Gastrocnemius medialis (tissue), 4 donors: ENCODE measurements around the gene ABCF1. TPM values are rescaled to one million over a fixed set of nuclear protein-coding genes. Genes with fewer than 3 reads are reported as not detected.

ENCODE experiments used
- ATAC-seq, 2 donors: fragments of 150-250 bp; one replicate each; pipeline ENCODE4 v1.9.1; 2016
- DNase-seq, 2 donors: peaks; one replicate each; pipeline ENCODE4 v3.0.0-alpha.2; 2019
- H3K27ac ChIP-seq, 4 donors: fragments of 200-600 bp; sonication (generic); 1 replicate in 1 of 4; 2 replicates in 3 of 4; pipeline ENCODE4 v1.5.1; 2016 to 2018; ENCODE audit warnings: mild to moderate bottlenecking in 2 of 4, moderate library complexity in 1 of 4
- H3K27me3 ChIP-seq, 3 donors: fragments of 200-600 bp; sonication (generic) in 2 of 3; 1 replicate in 1 of 3; 2 replicates in 2 of 3; pipeline versions ENCODE4 v1.5.1 to v1.6.0; 2016 to 2019; ENCODE audit warnings: mild to moderate bottlenecking in 1 of 3, moderate library complexity in 1 of 3
- H3K36me3 ChIP-seq, 2 donors: fragments of 200-600 bp; sonication (generic) in 1 of 2; one replicate each; pipeline ENCODE4 v1.5.1; 2017 to 2018
- H3K4me1 ChIP-seq, 2 donors: fragments of 200-600 bp; sonication (generic) in 1 of 2; one replicate each; pipeline ENCODE4 v1.5.1; 2016 to 2017; ENCODE audit warnings: mild to moderate bottlenecking in 2 of 2
- H3K4me3 ChIP-seq, 4 donors: fragments of 200-600 bp; sonication (generic) in 3 of 4; 1 replicate in 1 of 4; 2 replicates in 3 of 4; pipeline ENCODE4 v1.5.1; 2016 to 2019; ENCODE audit warnings: mild to moderate bottlenecking in 2 of 4
- H3K9me3 ChIP-seq, 3 donors: fragments of 200-600 bp; sonication (generic) in 2 of 3; 1 replicate in 1 of 3; 2 replicates in 2 of 3; pipeline ENCODE4 v1.5.1; 2016 to 2019
- CTCF ChIP-seq, 5 experiments: fragments of 450-650 bp in 3 of 5; fragments of 200-600 bp in 2 of 5; sonication (generic) in 2 of 5; IDR thresholded peaks in 4 of 5; conservative IDR thresholded peaks in 1 of 5; 1 replicate in 4 of 5; 2 replicates in 1 of 5; pipeline ENCODE4 v1.5.1; 2016 to 2019; ENCODE audit warnings: antibody characterized with exemption in 5 of 5, mild to moderate bottlenecking in 3 of 5, moderate library complexity in 3 of 5
- POLR2A ChIP-seq, 2 donors: fragments of 450-650 bp; IDR thresholded peaks; one replicate each; pipeline ENCODE4 v1.6.1; 2017; ENCODE audit warnings: antibody characterized with exemption in 2 of 2, mild to moderate bottlenecking in 2 of 2, moderate library complexity in 2 of 2
- in situ Hi-C, 4 donors: fragments of 200-750 bp; cut with MboI; loops; one replicate each; pipeline versions ENCODE4 v1.15.0 to v1.8.0; 2017; ENCODE audit warnings: low sequenced_read_pairs in 4 of 4
- intact Hi-C: fragments of 100-400 bp; cut with DNase I; formaldehyde crosslinking; loops from one replicate; pipeline ENCODE4 v1.15.1; 2023; ENCODE audit warnings: low total_unique reads
- total RNA-seq, 4 donors: library from RNA; depleted of rRNA; stranded (reverse); fragments of >200 nt; gene quantifications; one replicate each; pipeline versions ENCODE4 v1.1.0 to v1.2.3, GENCODE V29; 2016

Gene ABCF1
- total RNA-seq, 4 donors from 2014 or later: 55.8 to 122 (median 111) TPM

- intact Hi-C loops: loop anchor here (5.0 to 10.0 kb wide), 4 partner anchors 57 to 1209 kb away; partner anchors contain the start of genes DDX39B, DHX16, HSPA1B and PRRC2A
- TF ChIP-seq CTCF (IDR thresholded peaks at IDR 0.05 in 4 of 5, conservative IDR thresholded peaks at IDR 0.05 in 1 of 5) (no peak), POLR2A (IDR thresholded peaks at IDR 0.05) (no peak)
- Histone ChIP-seq H3K36me3 (peaks cover 3 to 25% of the 10 kb centered on the region in 2 donors), H3K27me3 (no peaks in the 10 kb centered on the region), H3K4me3 (peak overlapping the region; percentile 71 to 89 (median 82)), H3K9me3 (no peaks in the 10 kb centered on the region), H3K27ac (peak overlapping the region; percentile 95 to 99 (median 98)), H3K4me1 (peaks cover 44 to 48% of the 10 kb centered on the region in 2 donors)
- DNase-seq (no peak), ATAC-seq (peak in 1 of 2 donors; percentile 10)
- in situ Hi-C loops: loop anchor here in 1 of 4 donors (25.0 kb wide), 1 partner anchor 1572 kb away; the partner anchor contains the start of genes AGER, AGPAT1, GPSM3 and PBX2
These were observed 44.1 kb downstream of the ABCF1 start for GRCh38 chr6:30615219-30615957.

GRCh38 chr6:30615958-30616810 is 44.9 kb downstream of the ABCF1 start:
- DNase-seq: peak in 1 of 2 donors; percentile 56
- H3K4me3 ChIP-seq: peak overlapping the region; percentile 71 to 89 (median 82)
- peak in 1 of 2 donors; percentile 9 for ATAC-seq
- in situ Hi-C loops (loop anchor here in 1 of 4 donors (25.0 kb wide), 1 partner anchor 1571 kb away; the partner anchor contains the start of genes AGER, AGPAT1, GPSM3 and PBX2), intact Hi-C loops (loop anchor here (2.0 to 10.0 kb wide), 5 partner anchors 45 to 1209 kb away; partner anchors contain the start of genes ABCF1, DDX39B, DHX16 and HSPA1B)
- no peaks in the 10 kb centered on the region for H3K9me3 ChIP-seq
- H3K4me1 ChIP-seq: peaks cover 41 to 48% of the 10 kb centered on the region in 2 donors
- peak overlapping the region; percentile 95 to 99 (median 98) for H3K27ac ChIP-seq
- peaks cover 3 to 33% of the 10 kb centered on the region in 2 donors for H3K36me3 ChIP-seq
- no peaks in the 10 kb centered on the region for H3K27me3 ChIP-seq
- TF ChIP-seq CTCF (IDR thresholded peaks at IDR 0.05 in 4 of 5, conservative IDR thresholded peaks at IDR 0.05 in 1 of 5): no peak
- no peak for TF ChIP-seq POLR2A (IDR thresholded peaks at IDR 0.05)

DNA sequence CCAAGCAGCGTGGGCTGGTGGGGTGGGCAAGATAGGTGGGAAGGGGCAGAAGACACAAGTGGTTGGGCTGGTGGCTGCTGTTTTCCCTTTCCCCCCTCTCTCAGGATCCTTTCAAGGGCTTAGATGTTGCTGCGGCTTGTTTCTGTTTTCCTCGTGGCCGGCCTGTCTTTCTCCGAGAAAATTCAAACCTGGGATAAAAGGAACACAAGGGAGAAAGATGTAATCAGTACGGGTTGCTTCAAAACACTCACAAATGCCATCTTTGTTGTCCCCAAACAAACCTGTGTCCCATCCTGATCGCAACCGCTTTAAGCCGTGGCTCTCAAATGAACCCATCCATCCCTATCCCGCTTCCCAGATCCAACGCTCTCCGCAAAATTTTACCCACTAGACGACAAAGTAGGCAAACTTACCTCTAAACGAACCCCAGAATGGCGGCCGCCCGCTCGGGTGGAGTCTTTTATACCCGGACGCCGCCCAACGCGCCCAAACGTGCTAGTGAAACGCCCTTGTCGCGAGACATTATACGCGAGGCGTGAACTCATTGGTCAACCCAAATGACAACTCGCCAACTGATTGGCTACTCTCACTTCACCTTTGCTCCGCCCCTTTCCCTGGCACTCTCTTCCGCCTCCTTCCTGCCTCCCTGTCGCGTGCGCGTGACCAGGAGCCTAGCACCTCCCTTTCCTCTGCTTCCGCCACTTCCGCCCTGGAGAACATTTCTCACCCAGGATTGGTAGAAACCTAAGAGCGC is 45.7 kb downstream of the ABCF1 start, which contains the start of gene PPP1R10:
TSS of gene PPP1R10 (minus strand) at position 433 of the 754 bp plus-strand sequence. CDS start 7,299 bp downstream, outside the sequence.
- in situ Hi-C loops (loop anchor here in 1 of 4 donors (25.0 kb wide), 1 partner anchor 1570 kb away; the partner anchor contains the start of genes AGER, AGPAT1, GPSM3 and PBX2), intact Hi-C loops (loop anchor here (1.0 to 10.0 kb wide), 7 partner anchors 46 to 1208 kb away; partner anchors contain the start of genes ABCF1, DDX39B, DHX16 and GNL1)
- H3K9me3 ChIP-seq: no peaks in the 10 kb centered on the region
- H3K36me3 ChIP-seq: peaks cover 3 to 41% of the 10 kb centered on the region in 2 donors
- peaks cover 34 to 40% of the 10 kb centered on the region in 2 donors for H3K4me1 ChIP-seq
- peak; percentile 79 to 81 for ATAC-seq
- no peaks in the 10 kb centered on the region for H3K27me3 ChIP-seq
- H3K27ac ChIP-seq: peak within 1 kb of the TSS; percentile 95 to 99 (median 98)
- DNase-seq: peak; percentile 100
- TF ChIP-seq CTCF (IDR thresholded peaks at IDR 0.05 in 4 of 5, conservative IDR thresholded peaks at IDR 0.05 in 1 of 5): no peak
- peak; percentile 100 for TF ChIP-seq POLR2A (IDR thresholded peaks at IDR 0.05)
- peak within 1 kb of the TSS; percentile 71 to 89 (median 82) for H3K4me3 ChIP-seq
